GM21528 (cell line): Measurements from ENCODE around the gene PLEKHG2.

Source experiments
- ATAC-seq: cut with Tn5 transposase; IDR thresholded peaks from one replicate; pipeline ENCODE4 v1.9.1; 2021; ENCODE audit warnings: mild to moderate bottlenecking, moderate library complexity; ENCODE audit not compliant: unreplicated experiment, low FRiP score

Gene PLEKHG2

DNA sequence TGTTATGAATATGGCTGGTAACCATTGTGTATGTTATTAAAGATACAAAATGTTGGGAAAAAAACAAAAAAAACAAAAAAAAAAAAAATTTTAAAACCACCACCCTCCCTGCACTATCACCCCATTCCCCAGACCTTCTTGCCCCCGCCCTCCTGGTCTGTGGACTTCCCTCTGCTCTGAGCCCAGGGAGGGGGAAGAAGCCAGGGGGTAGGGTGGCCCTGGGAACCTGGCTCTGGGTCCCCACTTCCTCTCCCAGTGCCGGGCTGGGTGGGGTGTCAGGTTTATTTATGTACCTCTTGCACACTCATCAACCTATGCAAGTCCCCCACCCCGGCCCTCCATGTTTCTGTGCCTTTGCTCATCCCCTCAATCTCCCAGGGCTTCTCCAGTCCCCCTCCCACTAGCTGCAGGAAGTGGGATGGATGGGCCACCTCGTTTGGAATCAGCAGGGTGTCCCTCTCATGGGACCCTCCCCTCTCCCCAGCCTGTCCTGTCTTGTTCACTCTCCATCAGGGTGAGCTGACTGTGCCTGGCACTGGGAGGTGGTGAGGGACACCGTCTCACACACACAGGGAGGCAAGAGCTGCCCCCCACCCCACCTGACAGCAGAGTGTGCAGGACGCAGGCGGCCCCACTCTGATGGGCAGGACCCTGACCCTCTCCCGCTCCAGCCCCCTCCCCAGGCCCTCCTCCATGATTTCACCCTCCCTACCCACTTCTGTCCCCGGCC is 27.5 kb upstream of the PLEKHG2 start:
- ATAC-seq = no peak

DNA sequence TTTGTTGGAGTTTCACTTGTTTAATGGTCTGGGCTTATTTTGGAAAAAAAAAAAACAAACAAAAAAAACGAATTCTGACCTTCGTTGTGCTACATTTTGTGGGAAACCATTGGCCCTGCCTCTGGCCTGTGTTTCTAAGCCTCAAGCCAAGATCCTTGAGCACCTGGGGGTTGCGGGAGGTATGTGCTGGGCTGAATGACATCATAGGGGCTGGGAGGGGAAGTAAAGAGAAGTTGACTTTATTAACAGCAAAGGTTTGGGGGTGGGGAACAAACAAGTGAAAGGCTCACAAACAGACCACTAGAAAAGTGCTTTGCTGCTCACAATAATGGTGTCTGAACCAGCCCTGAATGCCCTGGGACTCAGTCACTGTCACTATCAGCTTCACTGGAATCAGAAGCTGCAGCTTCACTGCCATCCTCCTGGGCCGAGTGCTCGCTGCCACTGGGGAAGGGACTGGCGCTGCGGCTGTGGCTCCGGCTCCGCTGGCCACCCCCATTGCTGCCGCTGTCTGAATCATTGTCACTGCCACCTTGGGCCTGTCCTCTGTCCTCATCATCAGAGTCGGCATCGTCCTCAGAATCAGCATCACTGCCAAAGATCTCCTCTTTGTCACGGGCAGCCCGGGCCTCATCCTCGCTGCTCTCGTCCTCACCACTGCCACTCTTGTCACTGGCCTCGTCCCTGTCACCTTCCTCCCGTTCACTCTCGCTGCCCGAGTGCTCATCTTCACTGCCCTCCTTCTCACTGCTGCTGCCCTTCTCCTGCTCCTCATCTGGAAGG is 26.6 kb upstream of the PLEKHG2 start:
- no peak for ATAC-seq

GRCh38 chr19:39386557-39386956 is 25.9 kb upstream of the PLEKHG2 start:
- ATAC-seq = no peak

- no peak for ATAC-seq
Measured at GRCh38 chr19:39388657-39389056, 23.8 kb upstream of the PLEKHG2 start.

DNA sequence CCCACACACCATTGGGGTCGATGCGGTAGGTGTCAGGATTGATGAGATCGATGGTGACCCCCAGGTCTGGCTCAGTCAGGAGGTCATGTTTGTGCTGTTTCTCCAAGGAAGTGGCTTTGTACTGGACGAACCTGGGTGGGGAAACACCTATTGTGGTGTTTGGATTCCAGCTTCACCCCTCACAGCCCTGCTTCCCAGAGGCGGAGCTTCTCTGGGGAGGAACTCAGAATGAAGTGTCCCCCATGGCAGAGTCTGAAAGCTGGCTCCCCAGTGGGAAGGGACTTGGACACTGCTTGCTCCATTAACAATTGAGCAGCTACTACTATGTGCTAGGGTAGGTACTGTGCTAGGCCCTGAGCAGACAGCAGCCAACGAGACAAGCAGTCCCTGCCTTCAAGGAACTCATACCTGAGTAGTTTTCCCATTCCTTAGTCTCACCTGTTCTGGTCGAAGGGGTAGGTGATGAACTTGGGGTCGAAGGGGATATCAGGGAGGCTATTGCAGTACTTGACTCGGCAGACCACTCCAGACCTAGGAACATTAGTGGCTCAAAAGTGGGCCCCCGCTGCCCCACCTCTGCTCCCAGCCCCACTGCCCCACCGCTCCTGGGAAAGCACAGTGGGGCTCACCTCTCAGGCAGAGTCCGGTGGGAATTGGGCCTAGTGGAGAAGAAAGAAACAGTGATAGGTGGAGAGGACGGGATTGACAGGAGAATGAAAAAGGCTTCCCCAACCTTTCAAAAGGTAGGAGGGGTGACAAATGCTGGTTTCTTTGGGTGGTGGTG is 22.6 kb upstream of the PLEKHG2 start:
- ATAC-seq = no peak

- no peak for ATAC-seq
Measured at GRCh38 chr19:39390451-39390750, 22.1 kb upstream of the PLEKHG2 start.

- peak; percentile 83 for ATAC-seq
Measured at GRCh38 chr19:39390751-39391437, 21.6 kb upstream of the PLEKHG2 start, which contains the start of the genes MED29 and PAF1. Gene MED29 (plus strand): TSS chr19:39391378. CDS start chr19:39391423, 45 bp downstream. Gene PAF1 (minus strand): TSS chr19:39391106. CDS start chr19:39390864, 242 bp downstream.

GRCh38 chr19:39397360-39398296 is 14.8 kb upstream of the PLEKHG2 start:
- ATAC-seq = no peak

DNA sequence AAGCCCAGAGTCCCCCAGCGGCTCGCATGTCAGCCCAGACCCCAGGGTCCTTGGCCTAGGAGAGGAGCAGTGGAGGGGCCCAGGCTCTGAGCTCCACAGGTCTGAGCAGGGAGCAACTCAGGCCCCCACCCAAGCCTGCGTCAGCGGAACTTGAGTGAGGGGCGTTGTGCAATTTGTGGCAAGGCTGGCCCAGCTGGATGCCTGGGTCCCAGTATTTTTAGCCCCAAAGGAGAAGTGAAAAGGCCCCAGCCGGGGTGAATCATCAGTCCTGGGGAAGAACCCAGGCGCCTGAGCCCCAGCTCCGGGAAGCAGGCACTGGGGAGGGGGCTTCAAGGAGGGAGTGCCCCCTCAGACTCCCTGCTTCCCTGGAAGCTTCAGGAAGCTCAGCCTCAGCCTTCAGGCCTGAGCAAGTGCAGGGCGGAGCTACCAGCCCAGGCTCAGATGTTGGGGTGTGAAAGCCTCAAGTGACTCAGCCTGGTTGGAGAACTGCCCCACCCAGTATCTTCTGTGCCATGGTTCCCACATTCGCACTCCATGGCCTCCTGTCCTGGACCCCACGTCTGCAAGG is 14.1 kb upstream of the PLEKHG2 start:
- no peak for ATAC-seq

DNA sequence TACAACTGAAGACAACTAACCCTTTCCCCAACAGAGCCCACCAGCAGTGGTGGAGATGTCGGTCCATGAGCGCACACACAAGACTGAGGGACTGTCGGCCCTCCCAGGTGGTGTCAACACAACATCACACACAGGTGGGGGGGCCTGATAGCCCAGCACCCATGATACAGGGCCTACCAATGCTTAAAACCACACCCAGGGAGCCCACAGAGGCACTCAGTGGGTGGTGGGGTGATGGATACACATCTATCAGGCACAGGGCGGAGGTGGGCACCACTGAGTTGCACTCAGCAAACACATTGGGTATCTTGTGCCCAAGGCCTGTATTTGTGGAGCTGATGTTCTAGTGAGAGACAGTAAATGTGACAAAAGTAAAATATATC is 12.8 kb upstream of the PLEKHG2 start:
- ATAC-seq = no peak

DNA sequence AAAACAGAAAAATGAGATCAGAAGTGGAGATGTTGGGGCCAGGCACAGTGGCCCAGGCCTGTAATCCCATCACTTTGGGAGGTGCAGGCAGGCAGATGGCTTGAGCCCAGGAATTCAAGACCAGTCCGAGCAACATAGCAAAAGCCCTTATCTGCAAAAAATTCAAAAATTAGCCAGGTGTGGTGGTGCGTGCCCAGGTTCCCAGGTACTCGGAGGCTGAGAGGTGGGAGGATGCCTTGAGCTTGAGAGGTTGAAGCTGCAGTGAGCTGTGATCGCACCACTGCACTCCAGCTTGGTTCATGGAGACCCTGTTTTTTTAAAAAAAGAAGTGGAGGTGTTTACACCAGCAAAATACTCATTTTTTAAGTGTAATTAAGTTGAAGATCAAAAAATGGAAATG is 12.4 kb upstream of the PLEKHG2 start:
- no peak for ATAC-seq

DNA sequence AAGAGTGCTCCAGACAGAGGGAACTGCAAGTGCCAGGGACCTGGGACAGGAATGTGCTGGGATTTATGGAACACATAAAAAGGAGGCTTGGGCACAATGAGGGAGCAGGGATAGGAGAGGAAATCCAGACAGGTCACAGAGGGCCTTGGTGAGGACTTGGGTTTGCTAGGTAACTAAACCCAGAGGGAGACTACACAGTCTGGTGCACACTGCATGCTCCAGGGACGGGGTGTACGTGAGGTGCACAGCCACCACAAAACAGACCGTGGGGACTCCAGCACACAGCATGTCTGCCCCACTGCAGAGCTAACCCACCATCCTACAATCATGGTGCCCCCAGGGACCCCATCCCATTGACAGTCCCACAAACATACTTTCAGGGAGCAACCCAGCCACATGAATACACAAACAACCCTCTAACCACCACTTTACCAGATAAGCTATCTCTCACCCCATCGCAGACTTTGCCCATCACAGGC is 11.4 kb upstream of the PLEKHG2 start:
- no peak for ATAC-seq

GRCh38 chr19:39401549-39402345 is 10.7 kb upstream of the PLEKHG2 start:
- peak; percentile 1 for ATAC-seq

DNA sequence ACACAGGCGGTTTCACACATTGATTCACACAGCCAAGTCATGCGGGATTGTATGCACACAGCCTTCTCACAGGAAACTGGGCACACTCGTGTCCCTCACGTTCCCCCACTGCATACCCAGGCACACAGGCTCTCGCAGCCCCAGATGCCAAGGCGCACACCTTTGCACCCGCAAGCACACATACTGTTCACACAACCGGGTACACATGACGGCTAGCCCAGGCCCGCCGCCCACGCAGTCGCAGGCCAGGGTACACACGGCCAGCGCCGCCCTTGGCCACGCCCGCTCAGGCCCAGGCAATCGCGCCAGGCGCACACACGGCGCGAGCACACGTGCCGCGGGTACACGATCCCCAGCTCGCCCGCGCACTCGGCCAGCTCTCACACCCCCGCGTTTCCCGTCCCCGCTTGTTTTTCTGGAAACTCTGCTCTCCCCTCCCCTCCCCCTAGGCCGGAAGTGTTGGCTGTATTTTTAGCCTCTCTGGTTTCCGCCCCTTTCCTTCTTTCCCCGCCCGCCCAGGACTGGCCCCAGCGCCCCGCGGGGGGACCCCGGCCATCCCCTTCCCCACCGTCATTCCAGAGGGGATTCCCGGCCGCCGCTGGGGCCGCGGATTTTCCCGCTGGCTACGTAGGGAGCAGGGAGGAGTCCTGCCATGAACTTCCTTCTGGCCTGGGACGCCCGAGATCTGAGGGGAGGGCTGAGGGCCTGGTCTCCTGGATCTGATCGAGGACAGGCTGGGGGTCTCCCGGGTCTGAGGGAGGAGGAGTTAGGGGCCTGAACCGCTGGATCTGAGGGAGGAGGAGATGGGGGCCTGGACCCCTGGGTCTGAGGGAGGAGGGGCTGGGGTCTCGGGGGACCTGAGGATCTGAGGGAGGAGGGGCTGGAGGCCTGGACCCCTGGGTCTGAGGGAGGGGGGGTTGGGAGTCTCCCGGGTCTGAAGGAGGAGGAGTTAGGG is 9.8 kb upstream of the PLEKHG2 start:
- peak; percentile 31 for ATAC-seq

GRCh38 chr19:39403331-39404312 is 8.8 kb upstream of the PLEKHG2 start:
- ATAC-seq = no peak
